Aorta (tissue), 5 donors: ENCODE results near the gene NISCH. TPM values are rescaled to one million over a fixed set of nuclear protein-coding genes. Genes with fewer than 3 reads are reported as not detected.

ENCODE experiments used
- ATAC-seq: fragments of 200-7000 bp; cut with Tn5 transposase; one replicate; pipeline ENCODE4 v1.9.1; 2022; ENCODE audit warnings: moderate library complexity; ENCODE audit not compliant: low FRiP score
- DNase-seq, 2 donors: peaks; one replicate each; pipeline ENCODE4 v3.0.0-alpha.2; 2020
- H3K27ac ChIP-seq, 2 donors: one replicate each; pipeline ENCODE4 v1.5.1; 2013; ENCODE audit warnings: low read length in 2 of 2, mild to moderate bottlenecking in 2 of 2, moderate library complexity in 2 of 2, control low read depth in 1 of 2, inconsistent platforms in 1 of 2, low read depth in 1 of 2
- H3K27me3 ChIP-seq, 2 donors: one replicate each; pipeline ENCODE4 v1.6.1; 2013; ENCODE audit warnings: control low read depth in 1 of 2, low read length in 1 of 2, mild to moderate bottlenecking in 1 of 2, moderate library complexity in 1 of 2; ENCODE audit not compliant: insufficient read depth in 2 of 2, control insufficient read depth in 1 of 2
- H3K36me3 ChIP-seq, 2 donors: one replicate each; pipeline ENCODE4 v1.6.1; 2013; ENCODE audit warnings: control low read depth in 1 of 2, low read length in 1 of 2, mild to moderate bottlenecking in 1 of 2; ENCODE audit not compliant: insufficient read depth in 2 of 2, control insufficient read depth in 1 of 2
- H3K4me1 ChIP-seq, 2 donors: one replicate each; pipeline ENCODE4 v1.6.1; 2013; ENCODE audit warnings: low read length in 2 of 2, control low read depth in 1 of 2, mild to moderate bottlenecking in 1 of 2, moderate library complexity in 1 of 2; ENCODE audit not compliant: insufficient read depth in 2 of 2, control insufficient read depth in 1 of 2
- H3K4me3 ChIP-seq, 2 donors: one replicate each; pipeline ENCODE4 v1.5.1; 2013; ENCODE audit warnings: low read length in 2 of 2, control low read depth in 1 of 2, mild to moderate bottlenecking in 1 of 2
- H3K9me3 ChIP-seq: one replicate; pipeline ENCODE4 v1.6.1; 2013; ENCODE audit warnings: mild to moderate bottlenecking, low read length; ENCODE audit not compliant: control insufficient read depth
- WGBS, 2 donors: extraction: QIAGEN DNeasy Blood & Tissue Kit; methylation state at CpG; one replicate each; pipeline ENCODE4 v1.1.7; 2013; 5-methylcytosine and 5-hydroxymethylcytosine counted together
- intact Hi-C, 2 donors: fragments of 100-400 bp; cut with DNase I; formaldehyde crosslinking; loops; one replicate each; pipeline versions ENCODE4 v1.14.2 to v1.15.0; 2022
- polyA plus RNA-seq, 2 donors: library from polyadenylated mRNA; stranded (reverse); fragments of 200-250 nt; gene quantifications; one replicate each; pipeline ENCODE4 v1.2.3, GENCODE V29; 2013
- total RNA-seq, 2 donors: library from RNA; stranded (reverse); fragmentation: NEBNext Ultra II Directional; extraction: Animal tissue kit (Norgen Biotek cat#: 25700); gene quantifications; one replicate each; pipeline ENCODE4 v1.2.1, GENCODE V29; 2021
- donor health status: healthy with polysubstance abuse.
- donor health status: Bipolar disorder and iron deficiency.
- donor health status: DM: no; HTN: no; CAD: no.
- donor health status: DM: no; HTN: no; CAD: no.
- donor health status: DM: yes; HTN: yes; CAD: no.

NISCH gene
- total and polyA plus RNA-seq, 4 donors, result 13.3 to 157 (median 101) TPM

GRCh38 chr3:52471371-52472238, 16.2 kb downstream of the NISCH start:
- intact Hi-C loops, result loop anchor here (5.0 kb wide), 2 partner anchors 56 to 61 kb away; partner anchors contain the start of gene NT5DC2 (in 1 of the 2)
- Histone ChIP-seq H3K27me3 (no peaks in the 10 kb centered on the region), H3K36me3 (peaks cover 0 to 5% of the 10 kb centered on the region in 2 donors), H3K4me3 (no peak overlapping the region), H3K4me1 (no peaks in the 10 kb centered on the region), H3K27ac (no peak overlapping the region), H3K9me3 (no peaks in the 10 kb centered on the region)
- ATAC-seq (peak; percentile 65), DNase-seq (peak; percentile 83 to 90)
- WGBS, 2 donors, result 31 to 32% methylated on average over 26 of the region's 26 CpGs

- Histone ChIP-seq H3K36me3 (peaks cover 0 to 5% of the 10 kb centered on the region in 2 donors), H3K4me1 (no peaks in the 10 kb centered on the region), H3K27ac (no peak overlapping the region), H3K27me3 (no peaks in the 10 kb centered on the region), H3K4me3 (no peak overlapping the region), H3K9me3 (no peaks in the 10 kb centered on the region)
- no peak for DNase-seq
- no peak for ATAC-seq
- intact Hi-C loops, result loop anchor here (5.0 kb wide), 2 partner anchors 55 to 60 kb away; partner anchors contain the start of gene NT5DC2 (in 1 of the 2)
- 61 to 64% methylated on average over 14 of the region's 14 CpGs for WGBS, 2 donors
Observed at GRCh38 chr3:52472239-52473000, 17.0 kb downstream of the NISCH start.

GRCh38 chr3:52473026-52473425, 17.6 kb downstream of the NISCH start:
- no peaks in the 10 kb centered on the region for H3K4me1 ChIP-seq
- intact Hi-C loops, result loop anchor here (5.0 kb wide), 2 partner anchors 54 to 59 kb away; partner anchors contain the start of gene NT5DC2 (in 1 of the 2)
- ATAC-seq (no peak), DNase-seq (peak in 1 of 2 donors; percentile 63)
- no peaks in the 10 kb centered on the region for H3K27me3 ChIP-seq
- H3K36me3 ChIP-seq, result peaks cover 0 to 5% of the 10 kb centered on the region in 2 donors
- no peak overlapping the region for H3K27ac ChIP-seq
- no peak overlapping the region for H3K4me3 ChIP-seq
- WGBS, 2 donors, result 84 to 85% methylated on average over 5 of the region's 5 CpGs
- no peaks in the 10 kb centered on the region for H3K9me3 ChIP-seq

- Histone ChIP-seq H3K27ac (no peak overlapping the region), H3K9me3 (no peaks in the 10 kb centered on the region), H3K27me3 (no peaks in the 10 kb centered on the region), H3K4me1 (no peaks in the 10 kb centered on the region), H3K4me3 (no peak overlapping the region), H3K36me3 (peaks cover 0 to 9% of the 10 kb centered on the region in 2 donors)
- intact Hi-C loops, result no loop called here
- WGBS, 2 donors, result 89 to 91% methylated on average over 16 of the region's 16 CpGs
- DNase-seq, result no peak
- ATAC-seq, result no peak
Observed at GRCh38 chr3:52477076-52477795, 21.8 kb downstream of the NISCH start.

- Histone ChIP-seq H3K27me3 (no peaks in the 10 kb centered on the region), H3K9me3 (no peaks in the 10 kb centered on the region), H3K4me3 (no peak overlapping the region), H3K4me1 (no peaks in the 10 kb centered on the region), H3K36me3 (peaks cover 0 to 9% of the 10 kb centered on the region in 2 donors), H3K27ac (no peak overlapping the region)
- intact Hi-C loops, result no loop called here
- no peak for DNase-seq
- ATAC-seq, result no peak
- 90 to 93% methylated on average over 6 of the region's 6 CpGs for WGBS, 2 donors
Observed at GRCh38 chr3:52477796-52478095, 22.3 kb downstream of the NISCH start.

- intact Hi-C loops, result no loop called here
- Histone ChIP-seq H3K9me3 (no peaks in the 10 kb centered on the region), H3K27me3 (no peaks in the 10 kb centered on the region), H3K4me1 (no peaks in the 10 kb centered on the region), H3K4me3 (no peak overlapping the region), H3K27ac (no peak overlapping the region), H3K36me3 (peaks cover 0 to 7% of the 10 kb centered on the region in 2 donors)
- no peak for ATAC-seq
- WGBS, 2 donors, result 90 to 91% methylated on average over 7 of the region's 7 CpGs
- DNase-seq, result peak in 1 of 2 donors; percentile 63
Observed at GRCh38 chr3:52479037-52479876, 23.9 kb downstream of the NISCH start.

GRCh38 chr3:52479877-52480575, 24.6 kb downstream of the NISCH start:
- Histone ChIP-seq H3K36me3 (peaks cover 0 to 7% of the 10 kb centered on the region in 2 donors), H3K4me3 (no peak overlapping the region)

More at GRCh38 chr3:52479877-52480575, 24.6 kb downstream of the NISCH start:
- 84 to 86% methylated on average over 16 of the region's 16 CpGs for WGBS, 2 donors
- no peak overlapping the region for H3K27ac ChIP-seq
- ATAC-seq, result no peak
- intact Hi-C loops, result no loop called here
- no peaks in the 10 kb centered on the region for H3K27me3 ChIP-seq
- H3K4me1 ChIP-seq, result no peaks in the 10 kb centered on the region
- DNase-seq, result peak; percentile 45 to 64
- H3K9me3 ChIP-seq, result no peaks in the 10 kb centered on the region
